DND-41 (cell line): ENCODE data around the gene CHD6.

ENCODE experiments used
- CTCF ChIP-seq: IDR thresholded peaks from 2 replicates; pipeline ENCODE4 v1.5.1; 2012; ENCODE audit warnings: borderline replicate concordance, low read length, moderate library complexity, mild to moderate bottlenecking; ENCODE audit not compliant: poor library complexity, severe bottlenecking; ENCODE audit errors: extremely low read depth
- EZH2 ChIP-seq: IDR thresholded peaks from 3 replicates; pipeline ENCODE4 v1.6.1; 2012; ENCODE audit warnings: borderline replicate concordance, low read depth, mild to moderate bottlenecking, moderate library complexity, low read length, inconsistent platforms; ENCODE audit not compliant: severe bottlenecking

GRCh38 chr20:41600926-41601631 lies 17.1 kb downstream of the CHD6 start:
- TF ChIP-seq EZH2 (no peak), CTCF (no peak)
